DND-41 (cell line): ENCODE results near the gene DHCR24.

Experiments used
- EZH2 ChIP-seq: IDR thresholded peaks from 3 replicates; pipeline ENCODE4 v1.6.1; 2012; ENCODE audit warnings: borderline replicate concordance, low read depth, mild to moderate bottlenecking, moderate library complexity, low read length, inconsistent platforms; ENCODE audit not compliant: severe bottlenecking
- TF ChIP-seq, protein P1 (sequence below): IDR thresholded peaks from 2 replicates; pipeline ENCODE4 v1.5.1; 2012; ENCODE audit warnings: borderline replicate concordance, low read length, moderate library complexity, mild to moderate bottlenecking; ENCODE audit not compliant: poor library complexity, severe bottlenecking; ENCODE audit errors: extremely low read depth

- TF ChIP-seq, protein P1, sequence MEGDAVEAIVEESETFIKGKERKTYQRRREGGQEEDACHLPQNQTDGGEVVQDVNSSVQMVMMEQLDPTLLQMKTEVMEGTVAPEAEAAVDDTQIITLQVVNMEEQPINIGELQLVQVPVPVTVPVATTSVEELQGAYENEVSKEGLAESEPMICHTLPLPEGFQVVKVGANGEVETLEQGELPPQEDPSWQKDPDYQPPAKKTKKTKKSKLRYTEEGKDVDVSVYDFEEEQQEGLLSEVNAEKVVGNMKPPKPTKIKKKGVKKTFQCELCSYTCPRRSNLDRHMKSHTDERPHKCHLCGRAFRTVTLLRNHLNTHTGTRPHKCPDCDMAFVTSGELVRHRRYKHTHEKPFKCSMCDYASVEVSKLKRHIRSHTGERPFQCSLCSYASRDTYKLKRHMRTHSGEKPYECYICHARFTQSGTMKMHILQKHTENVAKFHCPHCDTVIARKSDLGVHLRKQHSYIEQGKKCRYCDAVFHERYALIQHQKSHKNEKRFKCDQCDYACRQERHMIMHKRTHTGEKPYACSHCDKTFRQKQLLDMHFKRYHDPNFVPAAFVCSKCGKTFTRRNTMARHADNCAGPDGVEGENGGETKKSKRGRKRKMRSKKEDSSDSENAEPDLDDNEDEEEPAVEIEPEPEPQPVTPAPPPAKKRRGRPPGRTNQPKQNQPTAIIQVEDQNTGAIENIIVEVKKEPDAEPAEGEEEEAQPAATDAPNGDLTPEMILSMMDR, result no peak
- no peak for TF ChIP-seq EZH2
Measured at GRCh38 chr1:54927472-54928240, 40.7 kb upstream of the DHCR24 start.
